ENCODE measurements around the gene ANKMY1. TPM values are rescaled to one million over a fixed set of nuclear protein-coding genes. Genes with fewer than 3 reads are reported as not detected.
A peak's percentile ranks its signal among the peaks of the same experiment; 100 is the strongest.

ANKMY1 gene
- total and polyA plus RNA-seq, 10 donors = 7.6 to 45.5 (median 29.4) TPM

DNA sequence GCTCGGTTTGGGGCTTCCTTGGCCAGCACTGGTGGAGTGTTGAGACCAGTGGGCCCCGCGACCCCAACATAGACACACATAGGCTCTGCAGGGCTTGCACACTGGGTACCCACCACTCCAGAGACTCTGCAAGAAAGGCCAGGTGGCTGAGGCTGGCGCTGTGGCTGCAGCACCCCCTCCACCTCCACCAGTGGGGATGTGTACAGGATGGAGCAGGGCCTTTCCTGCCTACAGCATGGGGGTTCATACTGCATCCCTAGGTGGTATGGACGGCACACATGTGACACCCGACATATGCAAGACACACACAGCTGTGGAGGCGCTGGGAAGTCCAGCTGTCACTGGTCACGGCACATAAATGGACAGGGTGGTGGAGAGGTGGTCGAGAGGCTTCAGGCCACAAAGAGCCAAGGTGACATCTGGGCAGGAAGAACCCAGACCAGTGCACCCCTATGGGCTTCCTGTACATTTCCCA is 11.8 kb upstream of the ANKMY1 start:
- Histone ChIP-seq H3K27me3 (replicated peaks in 1 of 7) (no peaks in the 10 kb centered on the region), H3K27ac (peak overlapping the region in 7 of 8 donors; percentile 68 to 100 (median 84)), H3K9me3 (no peaks in the 10 kb centered on the region), H3K36me3 (peaks cover 0 to 48% (median 22%) of the 10 kb centered on the region in 6 donors), H3K4me3 (peak overlapping the region; percentile 69 to 91 (median 72)), H3K4me1 (peaks cover 49 to 76% (median 62%) of the 10 kb centered on the region in 6 donors)
- intact Hi-C loops (cut with DNase I; ENCODE audit: low total_unique reads) = no loop called here
- DNase-seq = no peak
- 69 to 78% (median 75%) methylated on average over 6 to 9 of the region's 9 CpGs for WGBS, 5 donors
- no peak for TF ChIP-seq POLR2A (IDR thresholded peaks at IDR 0.05)
- TF ChIP-seq CTCF (IDR thresholded peaks at IDR 0.05 in 8 of 11, conservative IDR thresholded peaks at IDR 0.05 in 3 of 11) = no peak
- no peak for TF ChIP-seq POLR2AphosphoS5 (IDR thresholded peaks at IDR 0.05)

DNA sequence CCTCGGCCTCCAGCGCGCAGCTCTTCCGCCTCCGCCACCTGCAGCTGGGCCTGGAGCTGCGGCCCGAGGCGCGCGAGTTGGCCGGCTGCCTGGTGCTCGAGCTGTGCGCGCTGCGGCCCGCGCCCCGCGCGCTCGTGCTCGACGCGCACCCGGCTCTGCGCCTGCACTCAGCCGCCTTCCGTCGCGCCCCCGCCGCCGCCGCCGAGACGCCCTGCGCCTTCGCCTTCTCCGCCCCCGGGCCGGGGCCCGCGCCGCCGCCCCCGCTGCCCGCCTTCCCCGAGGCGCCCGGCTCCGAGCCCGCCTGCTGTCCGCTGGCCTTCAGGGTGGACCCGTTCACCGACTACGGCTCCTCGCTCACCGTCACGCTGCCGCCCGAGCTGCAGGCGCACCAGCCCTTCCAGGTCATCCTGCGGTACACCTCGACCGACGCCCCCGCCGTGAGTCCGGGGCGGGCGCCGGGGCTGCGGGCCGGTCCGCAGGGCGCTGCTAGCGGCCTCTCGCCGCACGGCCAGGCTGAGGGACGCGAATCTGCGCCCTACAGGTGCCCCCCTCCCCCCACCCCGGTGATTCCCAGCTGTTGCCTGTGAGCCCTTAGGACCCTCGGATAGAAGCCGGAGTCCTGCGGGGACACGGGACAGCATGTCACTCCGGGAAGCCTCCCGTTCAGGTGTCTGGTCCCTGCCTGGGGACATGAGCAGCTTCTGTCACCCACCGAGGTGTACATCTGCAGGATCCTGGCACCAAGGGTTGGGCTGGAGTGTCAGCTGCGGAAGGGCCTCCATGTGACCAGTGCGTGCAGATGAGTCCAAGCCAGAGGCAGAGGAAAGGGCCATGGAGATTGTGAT is 11.1 kb upstream of the ANKMY1 start:
- H3K9me3 ChIP-seq = no peaks in the 10 kb centered on the region
- peak overlapping the region; percentile 68 to 100 (median 86) for H3K27ac ChIP-seq
- peak; percentile 94 for DNase-seq
- TF ChIP-seq CTCF (IDR thresholded peaks at IDR 0.05 in 8 of 11, conservative IDR thresholded peaks at IDR 0.05 in 3 of 11) (no peak), POLR2AphosphoS5 (IDR thresholded peaks at IDR 0.05) (peak; percentile 45 to 69 (median 65)), POLR2A (IDR thresholded peaks at IDR 0.05) (peak in 1 of 3 donors; percentile 43)
- H3K27me3 ChIP-seq (replicated peaks in 1 of 7) = no peaks in the 10 kb centered on the region
- H3K4me1 ChIP-seq = peaks cover 56 to 83% (median 69%) of the 10 kb centered on the region in 6 donors
- H3K36me3 ChIP-seq = peaks cover 0 to 41% (median 15%) of the 10 kb centered on the region in 6 donors
- H3K4me3 ChIP-seq = peak overlapping the region; percentile 69 to 91 (median 72)
- WGBS, 5 donors = 1 to 4% (median 3%) methylated on average over 9 to 93 of the region's 93 CpGs
- intact Hi-C loops (cut with DNase I; ENCODE audit: low total_unique reads) = no loop called here

DNA sequence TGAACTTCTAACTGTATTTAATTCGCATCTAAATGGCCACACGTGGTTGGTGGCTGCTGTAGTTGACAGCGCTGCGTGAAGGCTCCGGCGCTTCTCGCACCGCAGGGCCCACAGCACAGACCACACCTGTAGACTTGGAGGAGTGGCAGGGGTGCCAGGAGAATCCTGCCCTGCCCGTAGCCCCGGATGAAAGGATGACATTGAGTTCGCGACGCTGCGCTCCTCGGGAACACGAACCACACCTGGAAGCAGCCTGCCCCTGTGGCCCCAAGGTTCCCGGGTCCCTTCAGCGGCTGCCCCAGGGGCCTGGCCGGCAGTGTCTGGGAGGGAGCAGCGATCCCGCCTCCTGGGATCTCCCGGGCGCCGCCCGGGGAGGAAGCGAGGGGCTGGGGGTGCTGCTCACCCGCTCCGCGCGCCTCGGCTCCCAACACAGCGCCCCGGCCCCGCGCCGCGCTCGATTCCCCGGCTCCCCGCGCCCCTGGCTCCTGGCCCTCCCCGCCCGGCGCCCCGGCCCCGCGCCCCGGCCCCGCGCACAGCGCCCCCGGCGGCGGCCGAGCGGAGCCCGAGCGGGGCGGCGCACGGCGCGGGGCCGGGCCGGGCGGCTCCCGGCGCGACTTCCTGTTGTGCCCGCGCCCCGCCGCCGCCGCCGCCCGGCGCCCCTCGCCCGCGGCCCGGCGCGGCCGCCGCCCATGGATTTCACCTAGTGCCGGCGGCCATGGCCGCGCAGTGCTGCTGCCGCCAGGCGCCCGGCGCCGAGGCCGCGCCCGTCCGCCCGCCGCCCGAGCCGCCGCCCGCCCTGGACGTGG is 10.3 kb upstream of the ANKMY1 start, which contains the start of gene RNPEPL1:
TSS of gene RNPEPL1 (plus strand) at position 613 of the 806 bp plus-strand sequence. CDS start at position 716, 103 bp downstream.
- no peaks in the 10 kb centered on the region for H3K9me3 ChIP-seq
- peaks cover 0 to 40% (median 8%) of the 10 kb centered on the region in 6 donors for H3K36me3 ChIP-seq
- no peaks in the 10 kb centered on the region for H3K27me3 ChIP-seq (replicated peaks in 1 of 7)
- peak within 1 kb of the TSS; percentile 93 to 100 (median 96) for H3K27ac ChIP-seq
- peak within 1 kb of the TSS; percentile 69 to 91 (median 72) for H3K4me3 ChIP-seq
- TF ChIP-seq POLR2AphosphoS5 (IDR thresholded peaks at IDR 0.05) = peak in 2 of 3 donors; percentile 55 to 61
- TF ChIP-seq CTCF (IDR thresholded peaks at IDR 0.05 in 8 of 11, conservative IDR thresholded peaks at IDR 0.05 in 3 of 11) = peak in 3 of 11 experiments; percentile 9 to 31 (median 29)
- TF ChIP-seq POLR2A (IDR thresholded peaks at IDR 0.05) = no peak
- WGBS, 5 donors = 0 to 1% (median 1%) methylated on average over 19 to 106 of the region's 106 CpGs
- intact Hi-C loops (cut with DNase I; ENCODE audit: low total_unique reads) = no loop called here
- peak; percentile 93 for DNase-seq
- H3K4me1 ChIP-seq = peaks cover 56 to 91% (median 77%) of the 10 kb centered on the region in 6 donors

Measured in spleen (tissue), 11 donors.